Mesodermal cell (in vitro differentiated cells): ENCODE measurements around the gene ADRB1.

Source experiments
- H3K27ac ChIP-seq: 2 replicates; pipeline ENCODE4 v1.7.0; 2013; ENCODE audit warnings: mild to moderate bottlenecking, low read depth, low read length, moderate library complexity; ENCODE audit not compliant: severe bottlenecking
- H3K36me3 ChIP-seq: 2 replicates; pipeline ENCODE4 v1.7.1; 2013; ENCODE audit warnings: mild to moderate bottlenecking, low read length, moderate library complexity; ENCODE audit not compliant: control insufficient read depth, insufficient read depth
- H3K4me1 ChIP-seq: one replicate; pipeline ENCODE4 v1.7.1; 2013; ENCODE audit warnings: mild to moderate bottlenecking, low read length; ENCODE audit not compliant: insufficient read depth, control insufficient read depth, poor library complexity, severe bottlenecking
- H3K4me3 ChIP-seq: 2 replicates; pipeline ENCODE4 v1.7.0; 2013; ENCODE audit warnings: low read length, control low read depth, mild to moderate bottlenecking; ENCODE audit not compliant: insufficient read depth, poor library complexity, severe bottlenecking; ENCODE audit errors: extremely low read depth
- H3K9me3 ChIP-seq: 2 replicates; pipeline ENCODE4 v1.7.1; 2013; ENCODE audit warnings: mild to moderate bottlenecking, low read length, moderate library complexity; ENCODE audit not compliant: control insufficient read depth
- WGBS, 2 experiments: methylation state at CpG; one replicate each; pipeline ENCODE4 v1.1.5; 2013; ENCODE audit warnings: missing lambda C conversion rate in 2 of 2; ENCODE audit not compliant: insufficient coverage in 2 of 2; 5-methylcytosine and 5-hydroxymethylcytosine counted together

The ADRB1 gene

DNA sequence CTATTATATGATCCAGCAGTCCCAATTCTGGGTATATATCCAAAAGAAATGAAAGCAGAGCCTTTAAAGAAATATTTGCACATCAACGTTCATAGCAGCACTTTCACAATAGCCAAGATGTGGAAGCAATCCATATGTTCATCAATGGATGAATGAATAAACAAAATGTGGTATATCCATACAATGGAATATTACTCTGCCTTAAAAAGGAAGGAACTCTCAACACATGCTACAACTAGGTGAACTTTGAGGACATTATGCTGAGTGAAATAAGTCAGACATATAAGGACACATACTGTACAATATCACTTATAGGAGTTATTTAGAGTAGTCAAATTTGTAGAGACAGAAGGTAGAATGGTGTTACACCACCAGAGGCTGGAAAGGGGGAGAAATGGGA lies 28.0 kb upstream of the ADRB1 start:
- Histone ChIP-seq H3K9me3 (peaks cover 7% of the 10 kb centered on the region), H3K4me1 (no peaks in the 10 kb centered on the region), H3K36me3 (no peaks in the 10 kb centered on the region), H3K4me3 (no peak overlapping the region), H3K27ac (no peak overlapping the region)
- WGBS, 2 experiments = no CpG with 5 or more reads among the region's 1 CpG

DNA sequence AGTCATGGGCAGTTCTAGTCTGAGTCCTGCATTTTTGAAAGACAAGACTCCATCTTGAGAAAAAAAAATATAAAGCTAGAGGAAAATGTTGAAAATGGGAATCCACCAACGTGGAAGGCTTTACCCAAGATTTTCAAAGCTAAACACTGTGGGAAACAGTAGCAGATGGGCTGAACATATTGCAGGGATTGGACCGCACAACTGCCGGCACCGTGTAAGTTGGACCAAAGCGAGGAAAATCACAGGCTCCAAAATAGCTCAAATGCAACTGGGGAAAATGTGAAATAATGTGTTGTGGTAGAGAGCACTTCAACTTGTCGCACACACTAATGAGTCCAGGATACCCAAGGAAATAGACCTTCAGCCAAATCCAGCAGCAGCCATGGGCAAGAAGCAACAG lies 26.4 kb upstream of the ADRB1 start:
- Histone ChIP-seq H3K27ac (no peak overlapping the region), H3K4me1 (peaks cover 6% of the 10 kb centered on the region), H3K4me3 (no peak overlapping the region), H3K9me3 (peaks cover 7% of the 10 kb centered on the region), H3K36me3 (no peaks in the 10 kb centered on the region)
- 84 to 93% methylated on average over 5 to 6 of the region's 6 CpGs for WGBS, 2 experiments

DNA sequence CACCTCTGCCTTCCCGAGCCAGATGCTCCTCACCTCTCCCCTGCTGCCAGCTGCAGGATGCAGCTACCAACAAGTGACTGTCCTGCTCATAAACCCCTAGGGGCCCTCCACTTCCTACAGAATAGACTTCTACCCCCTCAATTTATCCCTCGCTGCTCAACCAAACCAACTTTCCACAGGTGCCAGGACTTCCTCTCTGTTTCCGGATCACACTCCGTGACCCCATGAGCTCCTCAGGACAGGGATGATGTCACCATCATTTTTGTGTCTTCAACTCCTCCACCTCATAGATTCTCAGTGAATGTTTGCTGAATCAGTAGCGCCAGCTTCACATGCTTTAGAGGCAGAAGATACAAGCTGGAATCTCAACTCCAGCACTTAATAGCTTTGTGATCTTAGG lies 25.8 kb upstream of the ADRB1 start:
- Histone ChIP-seq H3K36me3 (no peaks in the 10 kb centered on the region), H3K4me1 (peaks cover 6% of the 10 kb centered on the region), H3K9me3 (peaks cover 7% of the 10 kb centered on the region), H3K4me3 (no peak overlapping the region), H3K27ac (no peak overlapping the region)
- 59 to 66% methylated on average over 4 to 5 of the region's 5 CpGs for WGBS, 2 experiments

DNA sequence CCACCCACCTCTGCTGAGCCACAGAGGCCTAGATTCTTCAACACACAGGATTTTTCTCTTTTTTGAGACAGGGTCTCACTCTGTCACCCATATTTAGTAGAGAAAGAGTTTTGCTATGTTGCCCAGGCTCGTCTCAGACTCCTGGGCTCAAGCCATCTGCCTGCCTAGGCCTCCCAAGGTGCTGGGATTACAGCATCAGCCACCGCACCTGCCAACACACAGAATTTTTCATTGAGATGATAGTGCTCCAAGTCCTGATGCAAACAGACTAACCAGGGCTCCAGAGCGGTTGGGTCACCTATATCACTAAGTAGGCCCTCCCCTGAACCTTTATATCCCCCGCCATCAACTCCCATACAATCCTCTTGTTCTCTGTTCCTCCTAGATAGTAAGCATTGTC lies 24.4 kb upstream of the ADRB1 start:
- H3K4me3 ChIP-seq = no peak overlapping the region
- peaks cover 6% of the 10 kb centered on the region for H3K4me1 ChIP-seq
- 76 to 90% methylated on average over 2 of the region's 4 CpGs for WGBS, 2 experiments
- no peak overlapping the region for H3K27ac ChIP-seq
- H3K36me3 ChIP-seq = no peaks in the 10 kb centered on the region
- peaks cover 7% of the 10 kb centered on the region for H3K9me3 ChIP-seq

DNA sequence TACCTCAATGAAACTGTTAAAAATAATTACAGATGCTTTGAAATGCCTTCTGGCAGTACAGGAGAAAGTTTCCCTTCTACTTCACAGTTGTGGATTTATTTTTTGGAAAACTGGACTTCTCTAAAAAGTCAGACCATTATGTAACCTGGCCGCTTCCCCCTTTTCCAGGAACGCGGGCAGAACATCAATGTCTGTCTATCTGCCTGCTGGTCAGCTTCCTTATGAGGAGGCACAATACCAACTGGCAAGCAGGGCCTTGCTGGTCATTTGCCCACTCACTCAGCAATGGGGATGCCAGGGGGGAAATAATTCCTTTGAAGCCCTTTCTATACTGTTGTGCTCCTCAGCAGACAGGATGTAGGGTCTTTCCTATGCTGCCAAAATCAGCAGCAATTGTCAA lies 22.5 kb upstream of the ADRB1 start:
- Histone ChIP-seq H3K27ac (no peak overlapping the region), H3K4me1 (peaks cover 18% of the 10 kb centered on the region), H3K4me3 (no peak overlapping the region), H3K9me3 (peaks cover under 1% of the 10 kb centered on the region), H3K36me3 (no peaks in the 10 kb centered on the region)
- WGBS, 2 experiments = 90 to 92% methylated on average over 2 to 3 of the region's 3 CpGs

DNA sequence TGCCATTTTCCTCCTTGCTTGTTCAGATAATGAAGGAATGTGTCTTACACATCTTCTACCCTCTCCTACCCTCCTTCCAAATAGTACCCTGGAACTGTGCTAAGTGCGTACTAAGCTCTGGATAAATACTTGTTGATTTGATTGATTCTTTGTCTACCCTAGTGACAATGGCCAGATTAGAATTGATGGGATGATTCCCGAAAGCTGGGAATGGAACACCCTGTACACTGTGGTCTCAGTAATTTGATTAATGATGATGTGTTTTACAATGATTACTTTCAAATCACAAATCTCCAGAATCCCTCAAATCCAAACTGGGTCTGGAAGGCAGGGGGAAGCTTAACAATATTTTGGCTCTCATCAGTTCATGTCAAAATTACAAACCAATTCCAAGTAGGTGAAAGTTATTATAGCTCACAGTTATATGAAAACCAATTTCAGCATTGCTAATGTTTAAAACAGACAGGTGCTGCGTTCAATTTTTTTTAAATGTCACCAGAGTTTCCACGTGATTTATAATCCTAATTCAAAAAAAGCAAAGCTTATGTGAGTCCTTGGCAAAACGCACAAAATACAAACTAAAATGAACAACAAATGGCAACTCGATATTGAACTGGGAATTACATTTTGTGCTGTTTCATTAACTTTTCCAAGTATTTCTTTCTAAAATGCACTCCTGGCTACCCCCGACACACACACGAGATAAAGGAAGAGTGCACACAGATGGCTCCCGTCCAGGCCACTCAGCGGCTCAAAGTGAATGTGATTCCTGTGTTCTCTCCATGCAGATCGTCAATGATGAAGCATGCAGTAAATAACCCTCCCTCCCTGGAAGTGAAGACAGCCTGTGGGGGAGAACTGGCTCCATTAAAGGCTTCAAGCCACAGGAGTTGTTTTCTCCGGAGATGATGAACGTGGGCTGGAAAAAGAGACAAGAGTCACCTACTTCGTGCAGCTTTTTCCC lies 21.7 kb upstream of the ADRB1 start:
- Histone ChIP-seq H3K27ac (no peak overlapping the region), H3K36me3 (no peaks in the 10 kb centered on the region), H3K4me1 (peaks cover 22% of the 10 kb centered on the region), H3K9me3 (no peaks in the 10 kb centered on the region), H3K4me3 (no peak overlapping the region)
- 85 to 91% methylated on average over 7 to 8 of the region's 14 CpGs for WGBS, 2 experiments

DNA sequence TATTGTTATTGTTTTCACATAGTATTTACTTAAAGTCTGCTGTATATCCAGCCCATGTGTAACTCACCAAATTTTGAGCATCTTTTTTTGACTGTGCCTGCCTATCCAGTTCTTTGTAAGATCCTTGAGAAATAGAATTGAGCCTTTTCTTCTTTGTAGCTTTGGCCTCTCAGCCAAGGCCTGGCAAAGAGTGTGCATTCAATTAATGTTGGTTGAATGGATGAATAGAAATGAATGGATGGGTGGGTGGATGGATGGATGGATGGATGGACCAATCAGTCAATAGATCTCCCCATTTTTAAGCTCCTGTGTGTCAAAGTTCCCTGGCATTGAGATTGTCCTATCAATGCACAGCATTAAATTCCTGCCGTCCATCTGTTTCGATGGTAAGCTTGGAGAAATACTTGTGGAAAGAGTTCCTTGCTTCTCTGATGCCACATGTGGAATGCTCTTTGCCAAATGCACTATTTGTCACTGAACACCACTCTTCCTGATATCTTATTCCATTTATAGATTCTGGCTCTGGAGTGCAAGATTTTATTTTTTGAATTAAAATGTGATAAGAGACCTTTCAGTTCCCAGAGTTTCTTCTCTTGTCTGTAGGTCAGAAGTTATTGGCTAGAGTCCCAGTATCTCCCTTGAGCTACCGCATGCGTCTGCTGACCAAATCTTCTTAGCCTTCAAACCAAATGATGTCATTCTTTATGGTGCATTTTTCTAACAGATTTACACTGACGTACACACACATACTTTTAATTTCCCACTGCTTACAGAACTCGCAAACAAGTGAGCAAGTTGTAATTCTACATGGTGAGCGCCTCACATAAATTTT lies 20.7 kb upstream of the ADRB1 start:
- Histone ChIP-seq H3K9me3 (no peaks in the 10 kb centered on the region), H3K4me3 (no peak overlapping the region), H3K27ac (no peak overlapping the region), H3K36me3 (no peaks in the 10 kb centered on the region), H3K4me1 (peaks cover 28% of the 10 kb centered on the region)
- WGBS, 2 experiments = 86 to 96% methylated on average over 2 to 5 of the region's 7 CpGs

DNA sequence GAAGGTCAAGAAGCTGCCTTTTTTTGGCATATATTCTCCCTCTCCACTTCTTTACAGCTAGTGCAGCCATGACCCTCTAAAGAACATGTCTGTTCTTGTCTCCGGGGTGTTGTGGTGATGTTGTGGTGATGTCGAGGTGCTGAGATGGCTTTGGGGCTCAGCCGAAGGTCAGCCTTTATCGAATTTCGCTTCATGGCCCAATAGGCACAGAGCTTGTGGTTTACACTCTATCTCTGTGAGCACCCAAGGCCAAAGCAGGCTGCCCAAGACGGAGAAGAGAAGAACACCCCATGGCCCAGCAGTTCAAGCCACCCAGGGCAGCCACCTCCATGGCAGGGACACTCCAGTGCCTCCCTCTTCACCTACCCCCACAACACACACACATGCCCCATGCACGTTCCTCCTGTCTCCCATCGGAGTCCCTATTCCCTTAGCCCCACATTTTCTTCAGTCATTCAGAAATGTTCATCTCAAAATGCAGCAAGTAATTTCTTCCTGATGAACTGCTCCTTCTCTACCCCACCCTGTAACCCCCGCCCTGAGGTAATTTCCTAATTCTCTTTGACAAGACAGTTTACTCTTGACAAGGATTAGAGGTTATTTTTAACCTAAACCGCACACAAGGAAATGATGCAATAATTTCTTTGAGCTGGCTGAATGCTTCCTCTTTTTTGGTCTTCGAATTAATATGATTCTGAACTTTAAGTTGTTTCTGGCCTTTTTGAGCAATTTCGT lies 18.6 kb upstream of the ADRB1 start:
- peaks cover 28% of the 10 kb centered on the region for H3K4me1 ChIP-seq

DNA sequence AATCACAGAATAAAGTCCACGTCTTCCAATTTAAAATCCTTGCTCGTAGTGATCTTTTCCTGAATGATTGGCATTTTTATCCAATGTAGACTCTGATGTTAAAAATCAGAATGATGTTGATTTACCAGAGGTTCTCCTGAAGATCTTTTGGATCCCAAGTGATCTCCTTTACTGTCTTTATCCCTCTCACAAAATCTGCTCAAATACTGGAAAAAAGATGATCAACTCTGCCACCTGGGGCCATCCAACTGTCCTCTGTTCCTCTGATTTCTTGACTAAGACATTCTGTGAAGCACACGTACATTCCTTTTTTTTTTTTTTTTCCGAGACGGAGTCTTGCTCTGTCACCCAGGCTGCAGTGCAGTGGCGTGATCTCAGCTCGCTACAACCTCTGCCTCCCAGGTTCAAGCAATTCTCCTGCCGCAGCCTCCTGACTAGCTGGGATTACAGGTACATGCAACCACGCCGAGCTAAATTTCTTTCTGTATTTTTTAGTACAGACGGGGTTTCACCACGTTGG lies 18.0 kb upstream of the ADRB1 start:
- H3K4me1 ChIP-seq = peaks cover 28% of the 10 kb centered on the region
- H3K4me3 ChIP-seq = no peak overlapping the region
- no peaks in the 10 kb centered on the region for H3K9me3 ChIP-seq
- peak overlapping the region; percentile 69 for H3K27ac ChIP-seq
- WGBS, 2 experiments = 87 to 94% methylated on average over 11 to 12 of the region's 12 CpGs
- H3K36me3 ChIP-seq = no peaks in the 10 kb centered on the region

More for the DNA sequence above, 18.6 kb upstream of the ADRB1 start:
- WGBS, 2 experiments = 94 to 95% methylated on average over 9 to 10 of the region's 12 CpGs
- Histone ChIP-seq H3K27ac (peak overlapping the region; percentile 69), H3K36me3 (no peaks in the 10 kb centered on the region), H3K4me3 (no peak overlapping the region), H3K9me3 (no peaks in the 10 kb centered on the region)
